Measurements from ENCODE around the gene CFAP91.

The CFAP91 gene

GRCh38 chr3:119702530-119703527 lies at the start of gene CFAP91:
Gene CFAP91 (plus strand): TSS chr3:119703022. CDS start chr3:119703099, 77 bp downstream.
- TF ChIP-seq CTCF (IDR thresholded peaks at IDR 0.05; ENCODE audit: low read depth, low read length): no peak
- Histone ChIP-seq H3K27ac (no peak within 1 kb of the TSS), H3K27me3 (ENCODE audit: insufficient read depth, low read depth, severe bottlenecking) (no peaks in the 10 kb centered on the region), H3K36me3 (no peaks in the 10 kb centered on the region), H3K9me3 (ENCODE audit: severe bottlenecking) (no peaks in the 10 kb centered on the region), H3K4me3 (ENCODE audit: low read depth, low read length) (no peak within 1 kb of the TSS)
- no peak for DNase-seq

- Histone ChIP-seq H3K9me3 (ENCODE audit: severe bottlenecking) (no peaks in the 10 kb centered on the region), H3K27ac (no peak overlapping the region), H3K27me3 (ENCODE audit: insufficient read depth, low read depth, severe bottlenecking) (no peaks in the 10 kb centered on the region), H3K36me3 (no peaks in the 10 kb centered on the region), H3K4me3 (ENCODE audit: low read depth, low read length) (no peak overlapping the region)
- no peak for DNase-seq
- TF ChIP-seq CTCF (IDR thresholded peaks at IDR 0.05; ENCODE audit: low read depth, low read length): no peak
Measured at GRCh38 chr3:119653876-119654275, 48.9 kb upstream of the CFAP91 start.

GRCh38 chr3:119657887-119658702 lies 44.7 kb upstream of the CFAP91 start:
- Histone ChIP-seq H3K27me3 (ENCODE audit: insufficient read depth, low read depth, severe bottlenecking) (no peaks in the 10 kb centered on the region), H3K9me3 (ENCODE audit: severe bottlenecking) (no peaks in the 10 kb centered on the region), H3K4me3 (ENCODE audit: low read depth, low read length) (no peak overlapping the region), H3K27ac (no peak overlapping the region), H3K36me3 (no peaks in the 10 kb centered on the region)
- no peak for DNase-seq
- TF ChIP-seq CTCF (IDR thresholded peaks at IDR 0.05; ENCODE audit: low read depth, low read length): no peak

GRCh38 chr3:119658994-119659393 lies 43.8 kb upstream of the CFAP91 start:
- no peaks in the 10 kb centered on the region for H3K36me3 ChIP-seq
- no peak overlapping the region for H3K27ac ChIP-seq
- no peak overlapping the region for H3K4me3 ChIP-seq (ENCODE audit: low read depth, low read length)
- H3K9me3 ChIP-seq (ENCODE audit: severe bottlenecking): no peaks in the 10 kb centered on the region
- H3K27me3 ChIP-seq (ENCODE audit: insufficient read depth, low read depth, severe bottlenecking): no peaks in the 10 kb centered on the region
- DNase-seq: no peak
- TF ChIP-seq CTCF (IDR thresholded peaks at IDR 0.05; ENCODE audit: low read depth, low read length): no peak

DNA sequence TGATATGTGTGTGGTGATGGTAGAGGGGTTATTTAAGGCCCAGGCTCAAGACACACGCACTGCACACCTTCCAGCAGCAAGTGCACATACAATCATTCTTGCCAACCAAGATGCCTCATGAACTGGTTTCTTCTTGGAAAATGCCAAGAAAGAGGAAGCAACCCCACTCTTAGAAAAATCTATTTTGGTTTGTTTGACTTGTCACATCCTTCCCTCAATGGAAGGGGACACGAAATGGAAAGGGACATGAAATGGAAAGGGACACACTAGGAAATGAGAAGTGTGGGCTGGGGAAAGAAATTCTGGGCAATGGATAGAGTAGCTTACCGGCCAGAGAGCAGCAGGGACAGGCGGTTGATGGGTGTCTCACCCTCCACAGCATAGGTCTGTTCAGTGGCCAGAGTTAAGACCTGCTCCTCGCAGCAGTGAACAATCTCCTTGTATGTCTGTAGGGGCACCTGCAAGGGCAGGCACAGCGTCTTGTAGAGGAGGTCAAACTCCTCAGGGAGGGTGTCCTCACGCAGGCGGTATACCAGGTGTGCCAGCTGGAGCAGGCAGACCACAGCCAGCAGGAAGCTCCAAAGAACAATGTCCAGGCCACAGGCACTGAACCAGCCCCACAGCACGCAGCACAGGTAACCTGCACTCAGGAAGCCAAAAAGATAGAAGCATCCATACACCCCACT lies 43.1 kb upstream of the CFAP91 start:
- H3K27ac ChIP-seq: no peak overlapping the region
- no peaks in the 10 kb centered on the region for H3K27me3 ChIP-seq (ENCODE audit: insufficient read depth, low read depth, severe bottlenecking)
- no peaks in the 10 kb centered on the region for H3K9me3 ChIP-seq (ENCODE audit: severe bottlenecking)
- no peak overlapping the region for H3K4me3 ChIP-seq (ENCODE audit: low read depth, low read length)
- DNase-seq: no peak
- TF ChIP-seq CTCF (IDR thresholded peaks at IDR 0.05; ENCODE audit: low read depth, low read length): no peak
- H3K36me3 ChIP-seq: no peaks in the 10 kb centered on the region

Measured in WERI-Rb-1 (cell line).